DOHH2 (cell line): ENCODE results near the gene AURKA.
A peak's percentile ranks its signal among the peaks of the same experiment; 100 is the strongest.

Experiments
- H3F3A ChIP-seq: fragments of 200-600 bp; sonication (generic), shearing (Covaris generic); 2 replicates; pipeline ENCODE4 v1.6.0; 2016; ENCODE audit warnings: antibody characterized with exemption, mild to moderate bottlenecking; ENCODE audit not compliant: control insufficient read depth, insufficient read depth
- H3K27ac ChIP-seq: fragments of 200-600 bp; sonication (generic); 2 replicates; pipeline ENCODE4 v1.5.1; 2014; ENCODE audit warnings: low read depth, mild to moderate bottlenecking, low read length, moderate library complexity
- H3K27me3 ChIP-seq: fragments of 200-600 bp; sonication (generic); 2 replicates; pipeline ENCODE4 v1.6.1; 2014; ENCODE audit warnings: mild to moderate bottlenecking, low read length, mixed read lengths; ENCODE audit not compliant: control insufficient read depth
- H3K36me3 ChIP-seq: fragments of 200-600 bp; sonication (generic); 2 replicates; pipeline ENCODE4 v1.6.1; 2014; ENCODE audit warnings: mild to moderate bottlenecking, low read length, moderate library complexity, mixed read lengths; ENCODE audit not compliant: control insufficient read depth
- H3K4me1 ChIP-seq: fragments of 200-600 bp; sonication (generic); 2 replicates; pipeline ENCODE4 v1.6.1; 2014; ENCODE audit warnings: mild to moderate bottlenecking, low read length, mixed read lengths; ENCODE audit not compliant: control insufficient read depth
- H3K4me2 ChIP-seq: fragments of 200-600 bp; sonication (generic); 2 replicates; pipeline ENCODE4 v1.6.0; 2014; ENCODE audit warnings: mild to moderate bottlenecking, low read length, moderate library complexity
- H3K4me3 ChIP-seq: fragments of 200-600 bp; sonication (generic); 2 replicates; pipeline ENCODE4 v1.5.1; 2014; ENCODE audit warnings: mild to moderate bottlenecking, low read length, mixed read lengths
- H3K79me2 ChIP-seq: fragments of 200-600 bp; sonication (generic); 2 replicates; pipeline ENCODE4 v1.6.1; 2014; ENCODE audit warnings: mild to moderate bottlenecking, low read length, mixed read lengths; ENCODE audit not compliant: control insufficient read depth
- H3K9me2 ChIP-seq: fragments of 200-600 bp; sonication (generic); replicated peaks from 2 replicates; pipeline ENCODE4 v1.6.1; 2014; ENCODE audit warnings: mild to moderate bottlenecking, low read length, mixed read lengths; ENCODE audit not compliant: control insufficient read depth
- H3K9me3 ChIP-seq: fragments of 200-600 bp; sonication (generic); 2 replicates; pipeline ENCODE4 v1.6.1; 2014; ENCODE audit warnings: antibody characterized with exemption, low read length, mixed read lengths; ENCODE audit not compliant: control insufficient read depth, insufficient read depth
- H4K20me1 ChIP-seq: fragments of 200-600 bp; sonication (generic); 2 replicates; pipeline ENCODE4 v1.6.0; 2014; ENCODE audit warnings: low read depth, mild to moderate bottlenecking, antibody characterized with exemption, low read length, moderate library complexity; ENCODE audit not compliant: control insufficient read depth, insufficient read depth
- EZH2phosphoT487 ChIP-seq: fragments of 200-600 bp; sonication (generic); IDR thresholded peaks from 2 replicates; pipeline ENCODE4 v1.6.1; 2017; ENCODE audit warnings: borderline replicate concordance, mild to moderate bottlenecking, antibody characterized with exemption, low read length, moderate library complexity, mixed read lengths
- TF ChIP-seq, protein P1 (sequence below): fragments of 200-600 bp; sonication (generic); IDR thresholded peaks from one replicate; pipeline ENCODE4 v1.5.1; 2014; ENCODE audit warnings: antibody characterized with exemption, mild to moderate bottlenecking, low read depth, low read length; ENCODE audit not compliant: poor library complexity, severe bottlenecking

Gene AURKA

DNA sequence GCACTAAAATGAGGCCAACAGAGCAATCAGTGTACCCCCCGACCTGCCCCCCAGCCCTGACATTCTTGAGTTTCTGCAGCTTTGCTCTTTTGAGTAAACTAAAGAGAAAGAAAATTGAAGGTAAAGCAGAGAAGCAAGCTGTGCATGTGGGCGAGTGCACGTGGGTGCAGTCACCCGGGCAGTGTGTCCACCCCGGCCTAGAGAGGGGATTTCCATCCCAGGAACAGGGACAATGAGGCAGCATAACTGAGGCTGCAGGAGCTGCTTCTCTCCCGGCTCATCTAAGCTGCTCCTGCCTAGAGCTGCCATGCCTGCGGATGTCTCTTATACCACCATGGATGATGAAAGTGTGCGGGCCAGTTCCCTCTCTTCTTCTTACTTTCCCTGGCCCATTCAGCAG is 36.9 kb upstream of the AURKA start:
- Histone ChIP-seq H3F3A (no peaks in the 10 kb centered on the region), H3K36me3 (no peaks in the 10 kb centered on the region), H3K9me2 (no peaks in the 10 kb centered on the region), H3K4me1 (peaks cover 29% of the 10 kb centered on the region), H3K4me2 (peak overlapping the region; percentile 54), H3K27ac (no peak overlapping the region), H3K9me3 (no peaks in the 10 kb centered on the region), H4K20me1 (no peaks in the 10 kb centered on the region), H3K27me3 (no peaks in the 10 kb centered on the region; the same call in 1 of the 2 replicates), H3K4me3 (peak overlapping the region; percentile 57), H3K79me2 (no peaks in the 10 kb centered on the region)
- TF ChIP-seq EZH2phosphoT487: no peak
- TF ChIP-seq, protein P1, sequence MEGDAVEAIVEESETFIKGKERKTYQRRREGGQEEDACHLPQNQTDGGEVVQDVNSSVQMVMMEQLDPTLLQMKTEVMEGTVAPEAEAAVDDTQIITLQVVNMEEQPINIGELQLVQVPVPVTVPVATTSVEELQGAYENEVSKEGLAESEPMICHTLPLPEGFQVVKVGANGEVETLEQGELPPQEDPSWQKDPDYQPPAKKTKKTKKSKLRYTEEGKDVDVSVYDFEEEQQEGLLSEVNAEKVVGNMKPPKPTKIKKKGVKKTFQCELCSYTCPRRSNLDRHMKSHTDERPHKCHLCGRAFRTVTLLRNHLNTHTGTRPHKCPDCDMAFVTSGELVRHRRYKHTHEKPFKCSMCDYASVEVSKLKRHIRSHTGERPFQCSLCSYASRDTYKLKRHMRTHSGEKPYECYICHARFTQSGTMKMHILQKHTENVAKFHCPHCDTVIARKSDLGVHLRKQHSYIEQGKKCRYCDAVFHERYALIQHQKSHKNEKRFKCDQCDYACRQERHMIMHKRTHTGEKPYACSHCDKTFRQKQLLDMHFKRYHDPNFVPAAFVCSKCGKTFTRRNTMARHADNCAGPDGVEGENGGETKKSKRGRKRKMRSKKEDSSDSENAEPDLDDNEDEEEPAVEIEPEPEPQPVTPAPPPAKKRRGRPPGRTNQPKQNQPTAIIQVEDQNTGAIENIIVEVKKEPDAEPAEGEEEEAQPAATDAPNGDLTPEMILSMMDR: no peak

DNA sequence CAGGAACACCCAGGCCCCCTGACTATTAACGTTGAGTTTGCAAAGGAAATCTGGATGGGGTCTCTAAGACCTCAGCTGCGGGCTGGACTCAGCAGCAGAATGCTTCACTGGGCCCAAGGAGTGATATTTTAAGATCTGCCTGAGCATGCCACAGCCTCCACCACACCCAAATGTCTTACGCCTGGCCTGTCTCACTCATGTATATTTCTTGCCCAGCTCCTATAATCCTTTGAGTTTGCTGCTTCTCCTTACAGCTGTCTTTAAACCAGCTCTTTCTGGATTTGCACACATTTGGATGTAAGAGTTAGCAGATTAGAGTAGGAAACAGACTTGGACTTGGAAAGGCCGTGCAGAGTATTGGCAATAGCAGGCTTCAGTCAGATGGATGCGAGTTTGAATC is 36.4 kb upstream of the AURKA start:
- H3K27ac ChIP-seq: no peak overlapping the region
- H3K27me3 ChIP-seq: no peaks in the 10 kb centered on the region; the same call in 1 of the 2 replicates
- TF ChIP-seq, protein P1: no peak
- no peak for TF ChIP-seq EZH2phosphoT487

DNA sequence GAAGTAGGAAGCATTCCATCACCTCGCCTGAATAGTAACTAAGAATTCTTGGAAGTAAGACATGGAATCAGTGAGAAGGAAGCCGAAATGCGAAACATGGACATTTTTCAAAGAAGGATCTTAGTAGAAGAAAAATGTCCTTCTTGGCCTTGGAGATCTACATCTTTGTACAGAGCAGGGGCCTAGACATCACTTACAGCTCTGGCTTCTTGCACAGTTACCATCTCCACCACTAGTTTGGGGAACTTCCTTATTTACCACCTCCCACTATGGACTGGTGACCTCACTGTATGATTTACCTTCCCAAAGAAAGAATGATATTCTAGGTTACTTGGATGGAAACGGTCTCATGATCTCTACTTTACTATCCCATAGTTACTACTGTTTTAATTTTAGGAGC is 35.8 kb upstream of the AURKA start:
- Histone ChIP-seq H3K79me2 (no peaks in the 10 kb centered on the region), H3F3A (no peaks in the 10 kb centered on the region)
- TF ChIP-seq, protein P1: no peak
- no peak for TF ChIP-seq EZH2phosphoT487

More for the DNA sequence above, 36.4 kb upstream of the AURKA start:
- Histone ChIP-seq H3K36me3 (no peaks in the 10 kb centered on the region), H3F3A (no peaks in the 10 kb centered on the region), H4K20me1 (no peaks in the 10 kb centered on the region), H3K4me3 (no peak overlapping the region), H3K4me2 (peak overlapping the region; percentile 54), H3K9me3 (no peaks in the 10 kb centered on the region), H3K79me2 (no peaks in the 10 kb centered on the region), H3K9me2 (no peaks in the 10 kb centered on the region), H3K4me1 (peaks cover 29% of the 10 kb centered on the region)

DNA sequence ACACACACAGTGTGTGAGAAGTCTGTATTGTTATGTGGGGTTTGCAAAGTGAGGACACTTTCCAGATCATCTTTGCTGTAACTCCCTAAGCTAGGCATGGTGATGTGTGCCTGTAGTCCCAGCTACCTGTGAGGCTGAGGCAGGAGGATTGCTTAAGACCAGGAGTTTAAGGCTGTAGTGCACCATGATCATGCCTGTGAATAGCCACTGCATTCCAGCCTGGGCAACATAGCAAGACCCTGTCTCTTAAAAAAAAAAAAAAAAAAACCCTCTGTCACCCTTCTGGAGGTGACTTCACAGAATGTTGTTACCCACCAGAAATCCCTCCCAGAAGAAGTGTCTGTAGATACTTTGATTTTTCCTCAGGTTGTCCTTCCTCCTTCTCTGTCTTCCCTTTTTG is 34.9 kb upstream of the AURKA start:
- Histone ChIP-seq H3K9me3 (no peaks in the 10 kb centered on the region), H3K4me1 (peaks cover 29% of the 10 kb centered on the region), H3K36me3 (no peaks in the 10 kb centered on the region), H3K4me3 (no peak overlapping the region), H3K9me2 (no peaks in the 10 kb centered on the region), H3K79me2 (no peaks in the 10 kb centered on the region), H3K4me2 (no peak overlapping the region), H3K27ac (no peak overlapping the region), H3K27me3 (no peaks in the 10 kb centered on the region; the same call in 1 of the 2 replicates), H4K20me1 (no peaks in the 10 kb centered on the region), H3F3A (no peaks in the 10 kb centered on the region)
- TF ChIP-seq, protein P1: no peak
- TF ChIP-seq EZH2phosphoT487: no peak

More for the DNA sequence above, 35.8 kb upstream of the AURKA start:
- H3K27me3 ChIP-seq: no peaks in the 10 kb centered on the region; the same call in 1 of the 2 replicates
- no peaks in the 10 kb centered on the region for H3K9me3 ChIP-seq
- H3K4me1 ChIP-seq: peaks cover 29% of the 10 kb centered on the region
- H3K4me2 ChIP-seq: no peak overlapping the region
- no peak overlapping the region for H3K27ac ChIP-seq
- no peaks in the 10 kb centered on the region for H3K9me2 ChIP-seq
- H3K4me3 ChIP-seq: no peak overlapping the region
- H3K36me3 ChIP-seq: no peaks in the 10 kb centered on the region
- no peaks in the 10 kb centered on the region for H4K20me1 ChIP-seq
